HepG2 (cell line): ENCODE data around the gene STYXL2. TPM values are rescaled to one million over a fixed set of nuclear protein-coding genes. Genes with fewer than 3 reads are reported as not detected.

Experiments used
- ATAC-seq: fragments of 200-7000 bp; cut with Tn5 transposase; 3 replicates; pipeline ENCODE4 v1.9.1; 2020; ENCODE audit warnings: mild to moderate bottlenecking, moderate library complexity
- BruUV-seq: library from RNA; stranded (reverse); fragments of 400-500 nt; replicated peaks from 2 replicates; lab custom pipeline; 2021; lab: Mats Ljungman, UMichigan
- CTCF ChIA-PET: fragments of 300-600 bp; formaldehyde crosslinking; extraction: SDS; loops from one replicate; lab custom pipeline; 2021; ENCODE audit warnings: low total read pairs, inconsistent platforms, low intra/inter-chr PET ratio; lab: Yijun Ruan, JAX
- POLR2A ChIA-PET: fragments of 350-600 bp; sonication (Branson Sonifier 250); formaldehyde crosslinking; loops from one replicate; lab custom pipeline; 2020; ENCODE audit warnings: antibody characterized with exemption, inconsistent platforms; lab: Yijun Ruan, JAX
- DNase-seq: peaks from one replicate; pipeline ENCODE4 v3.0.0-alpha.2; 2015; ENCODE audit warnings: low spot score
- FAIRE-seq: peaks from 3 replicates; lab custom pipeline; 2011; peaks lifted over from hg19 to GRCh38; lab: Jason Lieb, UNC
- H2AFZ ChIP-seq: one replicate; pipeline ENCODE4 v1.6.1; 2011; ENCODE audit warnings: low read length, inconsistent platforms
- H3K27ac ChIP-seq: fragments of 300-600 bp; 3 replicates; pipeline ENCODE4 v1.8.0; 2011; ENCODE audit warnings: mixed run types, mild to moderate bottlenecking, mixed read lengths, low read length, inconsistent platforms; ENCODE audit not compliant: insufficient read depth; ENCODE audit errors: extremely low read length
- H3K27me3 ChIP-seq, 2 experiments: fragments of 200-600 bp in 1 of 2; 2 replicates in 1 of 2; 3 replicates in 1 of 2; pipeline versions ENCODE4 v1.6.0 to v1.8.0; 2011; ENCODE audit warnings: low read length in 2 of 2, mild to moderate bottlenecking in 2 of 2, moderate library complexity in 2 of 2, inconsistent platforms in 1 of 2; ENCODE audit not compliant: insufficient read depth in 2 of 2, control insufficient read depth in 1 of 2
- H3K36me3 ChIP-seq, 2 experiments: fragments of 200-600 bp in 1 of 2; replicated peaks in 1 of 2; 2 replicates in 1 of 2; 3 replicates in 1 of 2; pipeline versions ENCODE4 v1.5.1 to v1.8.0; 2011; ENCODE audit warnings: low read length in 2 of 2, inconsistent platforms in 1 of 2; ENCODE audit not compliant: insufficient read depth in 2 of 2, control insufficient read depth in 1 of 2
- H3K4me1 ChIP-seq: 2 replicates; pipeline ENCODE4 v1.5.1; 2012; ENCODE audit warnings: low read length, inconsistent platforms; ENCODE audit not compliant: insufficient read depth
- H3K4me2 ChIP-seq: 2 replicates; pipeline ENCODE4 v1.6.0; 2011; ENCODE audit warnings: low read depth, low read length, inconsistent platforms
- H3K4me3 ChIP-seq, 3 experiments: fragments of 200-600 bp in 1 of 3; sonication (generic), shearing (Covaris generic) in 1 of 3; replicated peaks in 1 of 3; 2 replicates each; pipeline ENCODE4 v1.5.1; 2011 to 2016; ENCODE audit warnings: low read length in 3 of 3, inconsistent platforms in 2 of 3, low read depth in 2 of 3, mild to moderate bottlenecking in 2 of 3, control low read depth in 1 of 3, mixed read lengths in 1 of 3; ENCODE audit not compliant: insufficient read depth in 1 of 3
- H3K79me2 ChIP-seq: one replicate; pipeline ENCODE4 v1.6.1; 2011; ENCODE audit warnings: low read length, inconsistent platforms; ENCODE audit not compliant: insufficient read depth
- H3K9ac ChIP-seq: 2 replicates; pipeline ENCODE4 v1.6.0; 2011; ENCODE audit warnings: mild to moderate bottlenecking, low read depth, low read length, inconsistent platforms; ENCODE audit not compliant: insufficient read depth
- H3K9me3 ChIP-seq: 2 replicates; pipeline ENCODE4 v1.5.1; 2012; ENCODE audit warnings: mild to moderate bottlenecking, low read length
- H4K20me1 ChIP-seq: 2 replicates; pipeline ENCODE4 v1.6.0; 2011; ENCODE audit warnings: inconsistent platforms, mild to moderate bottlenecking, low read length, moderate library complexity; ENCODE audit not compliant: insufficient read depth
- ASH2L ChIP-seq: fragments of 300-600, 200-600 bp; sonication (generic); IDR thresholded peaks from 2 replicates; pipeline ENCODE4 v1.7.0; 2017; ENCODE audit warnings: low read depth, mild to moderate bottlenecking, moderate library complexity, mixed read lengths, low read length; ENCODE audit not compliant: insufficient read length
- ATF7 ChIP-seq, 2 experiments: fragments of 450-650 bp in 1 of 2; sonication (generic) in 1 of 2; formaldehyde crosslinking in 1 of 2; IDR thresholded peaks; 2 replicates each; pipeline versions ENCODE4 v1.4.0 to v1.6.1; 2016 to 2020; ENCODE audit warnings: antibody characterized with exemption in 1 of 2, mild to moderate bottlenecking in 1 of 2, missing genetic modification reagents in 1 of 2
- CREB3 ChIP-seq: sonication (generic); formaldehyde crosslinking; IDR thresholded peaks from 2 replicates; pipeline ENCODE4 v1.5.0; 2020; ENCODE audit warnings: missing genetic modification reagents
- EHMT2 ChIP-seq: fragments of 200-600 bp; sonication (generic); IDR thresholded peaks from 2 replicates; pipeline ENCODE4 v1.7.0; 2017; ENCODE audit warnings: antibody characterized with exemption, low read depth, low read length, borderline replicate concordance
- EP300 ChIP-seq, 3 experiments: sonication (generic) in 1 of 3; formaldehyde crosslinking in 1 of 3; IDR thresholded peaks; 2 replicates each; pipeline versions ENCODE4 v1.5.1 to v1.6.1; 2011 to 2020; ENCODE audit warnings: low read depth in 2 of 3, low read length in 2 of 3, borderline replicate concordance in 1 of 3, improper control_type of control experiment in 1 of 3, mild to moderate bottlenecking in 1 of 3, missing genetic modification reagents in 1 of 3, moderate library complexity in 1 of 3
- IRX3 ChIP-seq: sonication (generic); formaldehyde crosslinking; IDR thresholded peaks from 2 replicates; pipeline ENCODE4 v1.8.1; 2023; ENCODE audit warnings: mild to moderate bottlenecking, low read depth, missing genetic modification reagents, borderline replicate concordance
- MEIS2 ChIP-seq: sonication (generic); formaldehyde crosslinking; IDR thresholded peaks from 2 replicates; pipeline ENCODE4 v1.9.0; 2021; ENCODE audit warnings: mild to moderate bottlenecking, missing genetic modification reagents
- POLR2G ChIP-seq: fragments of 200-400 bp; formaldehyde crosslinking; IDR thresholded peaks from 2 replicates; pipeline ENCODE4 v1.6.1; 2018; ENCODE audit warnings: mild to moderate bottlenecking, low read depth, low read length, moderate library complexity
- ZNF20 ChIP-seq: sonication (generic); formaldehyde crosslinking; IDR thresholded peaks from 2 replicates; pipeline ENCODE4 v1.4.0; 2020; ENCODE audit warnings: mild to moderate bottlenecking, moderate library complexity, missing genetic modification reagents
- ZNF264 ChIP-seq: sonication (generic); formaldehyde crosslinking; IDR thresholded peaks from 2 replicates; pipeline ENCODE4 v1.4.0; 2020; ENCODE audit warnings: missing genetic modification reagents
- ZNF7 ChIP-seq: IDR thresholded peaks from 2 replicates; pipeline ENCODE4 v1.6.1; 2016; ENCODE audit warnings: missing biosample characterization, missing genetic modification reagents
- ZNF740 ChIP-seq: sonication (generic); formaldehyde crosslinking; IDR thresholded peaks from 2 replicates; pipeline ENCODE4 v1.4.0; 2020; ENCODE audit warnings: missing genetic modification reagents
- WGBS: methylation state at CpG from one replicate; pipeline ENCODE4 v1.1.6; 2017; ENCODE audit warnings: low lambda C conversion rate; 5-methylcytosine and 5-hydroxymethylcytosine counted together
- in situ Hi-C: cut with HindIII; loops from 2 replicates; pipeline ENCODE4 v1.10.0; 2017; ENCODE audit warnings: low pct_unique_long_range_greater_than_20kb; ENCODE audit not compliant: extremely low pct_ligation_motif_present
- intact Hi-C: fragments of 100-400 bp; cut with micrococcal nuclease; formaldehyde crosslinking; loops from one replicate; pipeline ENCODE4 v1.10.0; 2022; ENCODE audit not compliant: unreplicated experiment
- polyA plus RNA-seq, 8 experiments: library from polyadenylated mRNA; depleted of rRNA in 3 of 8; stranded (reverse) in 7 of 8; unstranded in 1 of 8; fragments of >200 nt; fragmentation: Illumina TruSeq in 4 of 8; extraction: Trizol in 4 of 8; gene quantifications; 2 replicates each; pipeline versions ENCODE4 v1.2.1 to v1.2.3, GENCODE V29; 2011 to 2016; ENCODE audit warnings: low read depth in 4 of 8, missing spikeins in 1 of 8, mixed read lengths in 1 of 8; ENCODE audit not compliant: insufficient read depth in 1 of 8
- total RNA-seq, 5 experiments: library from RNA; depleted of rRNA; stranded (reverse); fragments of >200 nt; fragmentation: Illumina TruSeq; extraction: Trizol; gene quantifications; 2 replicates each; pipeline ENCODE4 v1.2.3, GENCODE V29; 2016; ENCODE audit warnings: low read depth in 1 of 5
- TF ChIP-seq, protein P1 (sequence below): IDR thresholded peaks from 2 replicates; pipeline ENCODE4 v1.6.1; 2012; ENCODE audit warnings: inconsistent platforms
- TF ChIP-seq, protein P2 (sequence below): sonication (generic); formaldehyde crosslinking; conservative IDR thresholded peaks from 2 replicates; pipeline ENCODE4 v1.8.0; 2022; ENCODE audit warnings: missing genetic modification reagents
- TF ChIP-seq, protein P3 (sequence below): sonication (generic); formaldehyde crosslinking; IDR thresholded peaks from 2 replicates; pipeline ENCODE4 v1.8.1; 2022; ENCODE audit warnings: mild to moderate bottlenecking, missing genetic modification reagents

Gene STYXL2
- total and polyA plus RNA-seq, 2 of the 13 experiments (the other 11 are each of a cell fraction or from before 2014, with no cell fraction given): not detected

- TF ChIP-seq, protein P1, sequence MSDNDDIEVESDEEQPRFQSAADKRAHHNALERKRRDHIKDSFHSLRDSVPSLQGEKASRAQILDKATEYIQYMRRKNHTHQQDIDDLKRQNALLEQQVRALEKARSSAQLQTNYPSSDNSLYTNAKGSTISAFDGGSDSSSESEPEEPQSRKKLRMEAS: no peak
- TF ChIP-seq EP300 (IDR thresholded peaks at IDR 0.05; ENCODE audit: low read depth in 2 of 2, low read length in 2 of 2): no peak
- TF ChIP-seq EP300 (CRISPR knock-in tag; IDR thresholded peaks at IDR 0.05; ENCODE audit: borderline replicate concordance): no peak
- TF ChIP-seq ZNF7 (CRISPR knock-in tag): no peak
- TF ChIP-seq ZNF264 (CRISPR knock-in tag): no peak
- TF ChIP-seq CREB3 (CRISPR knock-in tag): no peak
These were observed 16.0 kb upstream of the STYXL2 start (continued) for GRCh38 chr1:167077868-167078210.

DNA sequence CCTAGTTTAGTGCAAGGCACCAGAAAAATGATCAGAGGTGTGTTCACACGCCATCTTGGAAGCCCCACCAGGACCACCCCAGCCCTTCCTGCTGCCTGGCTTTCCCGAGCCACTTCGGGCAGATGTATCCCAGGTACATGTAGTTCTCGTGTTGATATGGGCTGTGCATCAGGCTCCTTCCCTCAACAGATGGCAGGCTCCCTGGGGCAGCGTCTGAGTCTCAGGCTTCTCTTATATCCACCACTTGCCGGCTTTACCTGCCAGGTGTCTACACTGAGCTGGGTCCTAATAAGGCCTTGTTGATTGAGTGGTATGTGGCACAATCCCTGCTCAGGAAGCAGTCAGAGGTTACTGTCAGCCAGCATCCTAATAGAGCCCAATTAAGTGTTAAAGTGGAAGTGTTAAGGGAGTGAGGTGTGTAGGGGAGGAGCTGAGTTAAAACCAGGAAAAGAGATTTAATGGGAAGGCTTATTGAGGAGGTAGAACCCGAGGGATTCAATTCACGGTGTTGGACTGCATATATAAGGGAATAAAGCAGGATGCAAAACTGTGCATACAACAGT, 12.2 kb upstream of the STYXL2 start:
- H3K27ac ChIP-seq: no peak overlapping the region
- no peak overlapping the region for H3K9ac ChIP-seq
- no peaks in the 10 kb centered on the region for H3K36me3 ChIP-seq
- in situ Hi-C loops (no loop called here), intact Hi-C loops (loop anchor here (10.0 kb wide), 1 partner anchor 623 kb away; no protein-coding TSS in a partner anchor)
- POLR2A ChIA-PET: interaction anchor here (1.3 kb wide), 1 partner anchor 139 kb away, joined by 7 read pairs; the partner anchor contains the start of gene POU2F1
- H3K9me3 ChIP-seq: no peaks in the 10 kb centered on the region
- H3K27me3 ChIP-seq: peaks cover 4 to 24% of the 10 kb centered on the region in 2 experiments; a peak in 3 of 5 replicates
- no peak overlapping the region for H2AFZ ChIP-seq
- peaks cover 14% of the 10 kb centered on the region for H3K4me1 ChIP-seq
- FAIRE-seq: no peak
- CTCF ChIA-PET: no interaction called here
- no peak overlapping the region for H3K4me3 ChIP-seq
- no peaks in the 10 kb centered on the region for H4K20me1 ChIP-seq
- no peak for DNase-seq
- 51% methylated on average over 8 of the region's 8 CpGs for WGBS
- no TSS peak for BruUV-seq
- no peak overlapping the region for H3K4me2 ChIP-seq
- no peak for ATAC-seq
- H3K79me2 ChIP-seq: no peaks in the 10 kb centered on the region
- TF ChIP-seq EHMT2 (no peak), ZNF740 (no peak), POLR2G (no peak), ASH2L (no peak), ATF7 (IDR thresholded peaks at IDR 0.05) (no peak), ATF7 (CRISPR knock-in tag; IDR thresholded peaks at IDR 0.05) (no peak), IRX3 (CRISPR knock-in tag) (no peak), ZNF20 (CRISPR knock-in tag) (no peak), MEIS2 (CRISPR knock-in tag) (no peak)
- TF ChIP-seq, protein P2, sequence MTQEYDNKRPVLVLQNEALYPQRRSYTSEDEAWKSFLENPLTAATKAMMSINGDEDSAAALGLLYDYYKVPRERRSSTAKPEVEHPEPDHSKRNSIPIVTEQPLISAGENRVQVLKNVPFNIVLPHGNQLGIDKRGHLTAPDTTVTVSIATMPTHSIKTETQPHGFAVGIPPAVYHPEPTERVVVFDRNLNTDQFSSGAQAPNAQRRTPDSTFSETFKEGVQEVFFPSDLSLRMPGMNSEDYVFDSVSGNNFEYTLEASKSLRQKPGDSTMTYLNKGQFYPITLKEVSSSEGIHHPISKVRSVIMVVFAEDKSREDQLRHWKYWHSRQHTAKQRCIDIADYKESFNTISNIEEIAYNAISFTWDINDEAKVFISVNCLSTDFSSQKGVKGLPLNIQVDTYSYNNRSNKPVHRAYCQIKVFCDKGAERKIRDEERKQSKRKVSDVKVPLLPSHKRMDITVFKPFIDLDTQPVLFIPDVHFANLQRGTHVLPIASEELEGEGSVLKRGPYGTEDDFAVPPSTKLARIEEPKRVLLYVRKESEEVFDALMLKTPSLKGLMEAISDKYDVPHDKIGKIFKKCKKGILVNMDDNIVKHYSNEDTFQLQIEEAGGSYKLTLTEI (CRISPR knock-in tag): no peak
- TF ChIP-seq, protein P3, sequence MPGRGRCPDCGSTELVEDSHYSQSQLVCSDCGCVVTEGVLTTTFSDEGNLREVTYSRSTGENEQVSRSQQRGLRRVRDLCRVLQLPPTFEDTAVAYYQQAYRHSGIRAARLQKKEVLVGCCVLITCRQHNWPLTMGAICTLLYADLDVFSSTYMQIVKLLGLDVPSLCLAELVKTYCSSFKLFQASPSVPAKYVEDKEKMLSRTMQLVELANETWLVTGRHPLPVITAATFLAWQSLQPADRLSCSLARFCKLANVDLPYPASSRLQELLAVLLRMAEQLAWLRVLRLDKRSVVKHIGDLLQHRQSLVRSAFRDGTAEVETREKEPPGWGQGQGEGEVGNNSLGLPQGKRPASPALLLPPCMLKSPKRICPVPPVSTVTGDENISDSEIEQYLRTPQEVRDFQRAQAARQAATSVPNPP (CRISPR knock-in tag): no peak
